B cell (primary cell): ENCODE results near the gene ZNF354C.

Experiments
- CTCF ChIP-seq: fragments of 200-600 bp; IDR thresholded peaks from one replicate; pipeline ENCODE4 v1.8.0; 2022; ENCODE audit warnings: antibody characterized with exemption, mild to moderate bottlenecking
- EZH2 ChIP-seq: IDR thresholded peaks from 2 replicates; pipeline ENCODE4 v1.6.1; 2012; ENCODE audit warnings: borderline replicate concordance, low read depth, mild to moderate bottlenecking, moderate library complexity, low read length; ENCODE audit not compliant: insufficient read depth, poor library complexity, severe bottlenecking

DNA sequence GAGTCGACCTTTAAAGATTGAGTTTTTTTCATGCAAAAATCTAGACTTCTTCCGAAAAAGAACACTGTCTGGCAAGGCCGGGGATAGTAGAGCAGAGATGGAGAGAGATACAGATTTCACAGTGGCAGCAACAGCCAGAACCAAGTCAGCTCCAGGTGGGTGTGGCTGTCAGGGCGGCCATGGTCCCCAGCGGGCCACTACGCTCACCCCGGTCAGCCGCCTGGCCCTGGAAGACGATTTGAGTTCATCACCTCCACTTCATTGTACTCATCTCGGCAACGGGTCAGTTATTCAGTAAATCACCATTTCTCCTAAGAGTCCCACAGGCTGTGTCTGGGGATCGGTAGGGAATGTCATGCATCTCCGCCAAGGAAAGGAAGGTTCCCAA lies 53.0 kb downstream of the ZNF354C start:
- TF ChIP-seq CTCF (no peak), EZH2 (no peak)
